ENCODE measurements around the gene AFG1L. TPM values are rescaled to one million over a fixed set of nuclear protein-coding genes. Genes with fewer than 3 reads are reported as not detected.
"Not testable (repeated sequence)": the region's sequence is repeated elsewhere in the genome, so short reads cannot be mapped to it uniquely, and the experiment has no call there.

AFG1L gene
- total RNA-seq, 1 experiment from 2014 or later, result 7.9 TPM

- TF ChIP-seq NR3C1 (CRISPR knock-in tag; conservative IDR thresholded peaks at IDR 0.05; ENCODE audit: low read depth), result no peak
- TF ChIP-seq OVOL2 (CRISPR knock-in tag; IDR thresholded peaks at IDR 0.05; ENCODE audit: borderline replicate concordance), result no peak
- TF ChIP-seq GABPB1 (CRISPR knock-in tag; IDR thresholded peaks at IDR 0.05), result no peak
- no peak for TF ChIP-seq EMX1 (CRISPR knock-in tag; IDR thresholded peaks at IDR 0.05)
- TF ChIP-seq PRRX2 (CRISPR knock-in tag; IDR thresholded peaks at IDR 0.05), result no peak
- TF ChIP-seq NFATC4 (CRISPR knock-in tag; IDR thresholded peaks at IDR 0.05), result no peak
- TF ChIP-seq E2F1 (CRISPR knock-in tag; IDR thresholded peaks at IDR 0.05), result no peak
- TF ChIP-seq JAZF1 (CRISPR knock-in tag; IDR thresholded peaks at IDR 0.05), result no peak
- no peak for TF ChIP-seq ZNF121 (CRISPR knock-in tag; IDR thresholded peaks at IDR 0.05)
These were observed 151.8 kb downstream of the AFG1L start (continued) for GRCh38 chr6:108446629-108447150.

- Mint-ChIP-seq H3K4me1 (peaks cover 8% of the 10 kb centered on the region), H3K9me3 (no peaks in the 10 kb centered on the region), H3K36me3 (no peaks in the 10 kb centered on the region), H3K4me3 (no peak overlapping the region), H3K27ac (no peak overlapping the region), H3K27me3 (ENCODE audit: low read depth) (no peaks in the 10 kb centered on the region)
- no peak for ATAC-seq
- TF ChIP-seq GTF2I (CRISPR knock-in tag; conservative IDR thresholded peaks at IDR 0.05) (no peak), ZNF671 (CRISPR knock-in tag; IDR thresholded peaks at IDR 0.05) (no peak), ZNF512 (CRISPR knock-in tag; IDR thresholded peaks at IDR 0.05; ENCODE audit: borderline replicate concordance) (no peak), FOXJ3 (CRISPR knock-in tag; IDR thresholded peaks at IDR 0.05; ENCODE audit: borderline replicate concordance) (no peak), JUN (CRISPR knock-in tag; IDR thresholded peaks at IDR 0.05) (no peak), SOX15 (CRISPR knock-in tag; IDR thresholded peaks at IDR 0.05) (no peak), TEAD1 (CRISPR knock-in tag; IDR thresholded peaks at IDR 0.05) (no peak), ZNF532 (CRISPR knock-in tag; IDR thresholded peaks at IDR 0.05; ENCODE audit: borderline replicate concordance) (no peak), MAX (CRISPR knock-in tag; IDR thresholded peaks at IDR 0.05) (no peak), NFYB (CRISPR knock-in tag; conservative IDR thresholded peaks at IDR 0.05; ENCODE audit: low read depth) (no peak)
- ChIA-PET CTCF (no interaction called here), POLR2A (no interaction called here)
- no peak for DNase-seq (ENCODE audit: low spot score)
These were observed 153.6 kb downstream of the AFG1L start for GRCh38 chr6:108448481-108448880.

- DNase-seq (ENCODE audit: low spot score); POLR2A ChIA-PET; H3K4me3 Mint-ChIP-seq; H3K27me3 Mint-ChIP-seq (ENCODE audit: low read depth); ATAC-seq; CTCF ChIA-PET; H3K36me3 Mint-ChIP-seq; H3K9me3 Mint-ChIP-seq; H3K27ac Mint-ChIP-seq: not testable (repeated sequence)
- peaks cover 14% of the 10 kb centered on the region for H3K4me1 Mint-ChIP-seq
These were observed 154.9 kb downstream of the AFG1L start for GRCh38 chr6:108449717-108450116.
